GM13977 (cell line): ENCODE data around the gene FGFBP3.
"Not testable (repeated sequence)": the region's sequence is repeated elsewhere in the genome, so short reads cannot be mapped to it uniquely, and the experiment has no call there.

Source experiments
- DNase-seq: peaks from one replicate; pipeline ENCODE4 v3.0.0; 2012; ENCODE audit warnings: low spot score
- CTCF ChIP-seq: IDR thresholded peaks from 2 replicates; pipeline ENCODE4 v1.5.1; 2012; ENCODE audit warnings: mild to moderate bottlenecking, control low read depth; ENCODE audit not compliant: insufficient read depth; ENCODE audit errors: extremely low read depth, missing control alignments
- in situ Hi-C: fragments of 300-500 bp; cut with MboI; formaldehyde crosslinking; loops from one replicate; pipeline ENCODE4 v1.12.0; 2022; ENCODE audit warnings: low sequenced_read_pairs, low pct_unique_long_range_greater_than_20kb, mixed read lengths, inconsistent platforms; ENCODE audit not compliant: unreplicated experiment

FGFBP3 gene

DNA sequence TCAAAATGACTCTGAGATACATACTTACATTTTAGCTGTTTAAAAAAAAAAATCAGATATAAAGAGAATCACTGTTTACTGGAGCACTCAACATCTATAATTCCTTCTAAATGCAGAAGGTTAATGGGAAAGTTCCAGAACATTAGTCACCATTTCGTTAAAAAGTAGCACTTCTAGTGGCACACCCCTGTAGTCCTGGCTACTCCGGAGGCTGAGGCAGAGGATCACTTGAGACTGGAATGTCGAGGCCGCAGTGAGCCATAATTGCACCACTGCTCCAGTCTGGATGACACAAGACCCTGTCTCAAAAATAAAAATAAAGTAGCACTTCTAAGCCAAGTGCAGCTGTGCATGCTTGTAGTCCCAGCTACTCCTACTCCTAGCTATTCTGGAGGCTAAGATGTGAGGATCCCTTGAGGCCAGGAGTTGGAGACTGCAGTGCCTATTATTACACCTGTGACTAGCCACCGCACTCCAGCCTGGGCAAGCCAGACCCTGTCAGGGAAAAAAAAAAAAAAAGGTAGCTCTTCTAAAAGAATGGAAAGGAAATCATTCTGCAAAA, 2.2 kb downstream of the FGFBP3 start:
- TF ChIP-seq CTCF, result no peak
- in situ Hi-C loops, result no loop called here
- DNase-seq, result no peak

- DNase-seq, result no peak
- in situ Hi-C loops, result no loop called here
- no peak for TF ChIP-seq CTCF
Observed at GRCh38 chr10:91901784-91902677, 7.3 kb downstream of the FGFBP3 start.

- in situ Hi-C loops, result no loop called here
- no peak for DNase-seq
- no peak for TF ChIP-seq CTCF
Observed at GRCh38 chr10:91897421-91897820, 11.9 kb downstream of the FGFBP3 start.

DNA sequence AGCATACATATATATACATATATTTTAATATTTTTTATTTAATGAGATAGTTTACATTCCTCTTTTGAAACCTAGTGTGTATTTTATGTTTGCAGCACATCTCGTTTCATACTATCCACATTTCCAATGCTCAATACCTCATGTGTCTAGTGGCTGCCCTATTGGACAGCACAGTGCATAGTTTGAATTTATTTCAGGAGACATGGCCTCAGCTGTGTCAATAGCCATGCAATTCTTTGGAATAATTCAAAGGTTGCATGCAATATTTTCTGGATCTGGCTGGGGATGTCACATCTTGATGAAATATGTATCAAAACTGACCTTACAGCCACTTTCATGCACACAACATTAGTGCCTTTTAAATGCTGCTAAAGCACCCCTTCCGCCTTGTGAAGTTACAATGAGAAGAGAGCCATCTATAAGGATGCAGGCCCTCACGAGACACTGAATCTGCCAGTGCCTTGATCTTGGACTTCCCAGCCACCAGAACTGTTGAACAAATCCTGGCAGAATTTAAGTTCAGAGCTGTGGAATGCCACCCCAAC, 13.0 kb downstream of the FGFBP3 start:
- in situ Hi-C loops, result no loop called here
- DNase-seq, result no peak
- no peak for TF ChIP-seq CTCF

- in situ Hi-C loops, DNase-seq: not testable (repeated sequence)
Observed at GRCh38 chr10:91894261-91894685, 15.0 kb downstream of the FGFBP3 start.

DNA sequence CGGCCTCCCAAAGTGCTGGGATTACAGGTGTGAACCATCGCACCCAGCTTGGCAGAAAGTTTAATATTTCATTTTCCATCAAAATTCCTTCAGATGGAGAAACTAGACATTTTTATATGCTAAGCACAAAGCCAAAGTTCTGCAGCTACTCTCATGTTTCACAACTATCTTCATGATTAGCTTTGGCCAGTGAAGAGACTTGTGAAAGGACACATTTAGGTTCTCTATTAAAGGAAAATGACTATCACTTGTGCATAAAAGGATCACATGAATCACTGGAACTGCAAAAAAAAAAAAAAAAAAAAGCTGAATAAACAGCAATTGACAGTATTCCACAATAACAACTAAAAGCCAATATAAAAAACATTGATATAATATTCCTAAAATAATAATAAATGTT, 16.2 kb downstream of the FGFBP3 start:
- no peak for TF ChIP-seq CTCF
- DNase-seq, result no peak
- in situ Hi-C loops, result no loop called here
